HEK293T (cell line): Measurements from ENCODE around the gene THOP1.

Source experiments
- CTCF ChIA-PET: fragments of 350-600 bp; formaldehyde crosslinking; extraction: SDS; loops from one replicate; lab custom pipeline; 2021; ENCODE audit warnings: antibody characterized with exemption, inconsistent platforms; lab: Yijun Ruan, JAX
- POLR2A ChIA-PET: fragments of 350-600 bp; formaldehyde crosslinking; extraction: SDS; loops from one replicate; lab custom pipeline; 2020; ENCODE audit warnings: antibody characterized with exemption, inconsistent platforms; lab: Yijun Ruan, JAX
- DNase-seq: peaks from one replicate; pipeline ENCODE4 v3.0.0; 2012; ENCODE audit warnings: mixed read lengths; ENCODE audit errors: extremely low spot score
- ARNT ChIP-seq: fragments of 450-650 bp; IDR thresholded peaks from 2 replicates; pipeline ENCODE4 v1.6.1; 2017; ENCODE audit warnings: mild to moderate bottlenecking
- BHLHE40 ChIP-seq: fragments of 450-650 bp; IDR thresholded peaks from 2 replicates; pipeline ENCODE4 v1.6.1; 2016; ENCODE audit warnings: mild to moderate bottlenecking, moderate library complexity, borderline replicate concordance
- CTBP1 ChIP-seq: fragments of 450-650 bp; IDR thresholded peaks from 2 replicates; pipeline ENCODE4 v1.6.1; 2016; ENCODE audit warnings: borderline replicate concordance
- ELF4 ChIP-seq: fragments of 450-650 bp; IDR thresholded peaks from 2 replicates; pipeline ENCODE4 v1.6.1; 2017; ENCODE audit warnings: antibody characterized with exemption
- FOXA1 ChIP-seq: fragments of 450-650 bp; IDR thresholded peaks from 2 replicates; pipeline ENCODE4 v1.6.1; 2016; ENCODE audit warnings: mild to moderate bottlenecking
- FOXK2 ChIP-seq: fragments of 450-650 bp; IDR thresholded peaks from 2 replicates; pipeline ENCODE4 v1.6.1; 2016; ENCODE audit warnings: mild to moderate bottlenecking
- FOXM1 ChIP-seq: fragments of 450-650 bp; IDR thresholded peaks from 2 replicates; pipeline ENCODE4 v1.6.1; 2017; ENCODE audit warnings: mild to moderate bottlenecking, borderline replicate concordance
- HDGF ChIP-seq: fragments of 450-650 bp; IDR thresholded peaks from 2 replicates; pipeline ENCODE4 v1.6.1; 2017; ENCODE audit warnings: antibody characterized with exemption, borderline replicate concordance
- L3MBTL2 ChIP-seq: fragments of 450-650 bp; conservative IDR thresholded peaks from 2 replicates; pipeline ENCODE4 v1.6.1; 2016; ENCODE audit warnings: mild to moderate bottlenecking
- LEF1 ChIP-seq: fragments of 450-650 bp; IDR thresholded peaks from 2 replicates; pipeline ENCODE4 v1.6.1; 2017; ENCODE audit warnings: mild to moderate bottlenecking, borderline replicate concordance
- NFRKB ChIP-seq: fragments of 450-650 bp; IDR thresholded peaks from 2 replicates; pipeline ENCODE4 v1.6.1; 2016; ENCODE audit warnings: mild to moderate bottlenecking, moderate library complexity
- SP1 ChIP-seq: fragments of 450-650 bp; IDR thresholded peaks from 2 replicates; pipeline ENCODE4 v1.6.1; 2017
- SUZ12 ChIP-seq: fragments of 450-650 bp; IDR thresholded peaks from 2 replicates; pipeline ENCODE4 v1.6.1; 2016; ENCODE audit warnings: mild to moderate bottlenecking
- TARDBP ChIP-seq: fragments of 450-650 bp; IDR thresholded peaks from 2 replicates; pipeline ENCODE4 v1.6.1; 2016
- ZNF384 ChIP-seq: fragments of 450-650 bp; IDR thresholded peaks from 2 replicates; pipeline ENCODE4 v1.6.1; 2016
- TF ChIP-seq, protein P1 (sequence below): fragments of 450-650 bp; IDR thresholded peaks from 2 replicates; pipeline ENCODE4 v1.6.1; 2016

The THOP1 gene

GRCh38 chr19:2834294-2834871 lies 49.1 kb downstream of the THOP1 start:
- TF ChIP-seq L3MBTL2 (no peak), ELF4 (no peak), FOXM1 (no peak), BHLHE40 (no peak), SP1 (no peak), NFRKB (no peak), LEF1 (no peak), FOXA1 (no peak), SUZ12 (no peak), HDGF (no peak), ARNT (no peak), FOXK2 (no peak), TARDBP (no peak), CTBP1 (no peak)
- TF ChIP-seq, protein P1, sequence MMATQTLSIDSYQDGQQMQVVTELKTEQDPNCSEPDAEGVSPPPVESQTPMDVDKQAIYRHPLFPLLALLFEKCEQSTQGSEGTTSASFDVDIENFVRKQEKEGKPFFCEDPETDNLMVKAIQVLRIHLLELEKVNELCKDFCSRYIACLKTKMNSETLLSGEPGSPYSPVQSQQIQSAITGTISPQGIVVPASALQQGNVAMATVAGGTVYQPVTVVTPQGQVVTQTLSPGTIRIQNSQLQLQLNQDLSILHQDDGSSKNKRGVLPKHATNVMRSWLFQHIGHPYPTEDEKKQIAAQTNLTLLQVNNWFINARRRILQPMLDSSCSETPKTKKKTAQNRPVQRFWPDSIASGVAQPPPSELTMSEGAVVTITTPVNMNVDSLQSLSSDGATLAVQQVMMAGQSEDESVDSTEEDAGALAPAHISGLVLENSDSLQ = no peak
- ChIA-PET CTCF (no interaction called here), POLR2A (no interaction called here)
- DNase-seq = no peak

DNA sequence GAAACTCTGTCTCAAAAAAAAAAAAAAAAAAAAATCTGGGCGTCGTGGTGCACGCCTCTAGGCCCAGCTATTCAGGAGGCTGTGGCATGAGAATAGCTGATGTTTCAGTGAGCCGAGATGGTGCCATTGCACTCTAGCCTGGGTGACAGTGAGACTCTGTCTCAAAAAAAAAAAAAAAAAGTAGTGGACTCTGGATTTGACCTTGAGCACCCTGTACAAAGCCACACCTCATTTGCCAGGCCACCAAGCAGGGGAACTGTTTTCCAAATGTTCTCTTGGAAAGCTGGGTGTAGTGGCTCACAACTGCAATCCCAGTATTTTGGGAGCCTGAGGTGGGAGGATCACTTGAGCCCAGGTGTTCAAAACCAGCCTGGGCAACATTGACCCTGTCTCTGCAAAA lies 52.1 kb downstream of the THOP1 start:
- POLR2A ChIA-PET = no interaction called here
- TF ChIP-seq, protein P1 = no peak
- no peak for TF ChIP-seq FOXM1
- TF ChIP-seq FOXK2 = no peak
- no peak for TF ChIP-seq FOXA1
- TF ChIP-seq TARDBP = no peak
- TF ChIP-seq L3MBTL2 = no peak
- no peak for TF ChIP-seq ELF4
- TF ChIP-seq SUZ12 = no peak
- no peak for TF ChIP-seq CTBP1
- TF ChIP-seq BHLHE40 = no peak
- TF ChIP-seq NFRKB = no peak
- TF ChIP-seq LEF1 = no peak
- no peak for TF ChIP-seq SP1
- no peak for TF ChIP-seq ZNF384
- TF ChIP-seq HDGF = no peak
- CTCF ChIA-PET = no interaction called here
- no peak for DNase-seq

DNA sequence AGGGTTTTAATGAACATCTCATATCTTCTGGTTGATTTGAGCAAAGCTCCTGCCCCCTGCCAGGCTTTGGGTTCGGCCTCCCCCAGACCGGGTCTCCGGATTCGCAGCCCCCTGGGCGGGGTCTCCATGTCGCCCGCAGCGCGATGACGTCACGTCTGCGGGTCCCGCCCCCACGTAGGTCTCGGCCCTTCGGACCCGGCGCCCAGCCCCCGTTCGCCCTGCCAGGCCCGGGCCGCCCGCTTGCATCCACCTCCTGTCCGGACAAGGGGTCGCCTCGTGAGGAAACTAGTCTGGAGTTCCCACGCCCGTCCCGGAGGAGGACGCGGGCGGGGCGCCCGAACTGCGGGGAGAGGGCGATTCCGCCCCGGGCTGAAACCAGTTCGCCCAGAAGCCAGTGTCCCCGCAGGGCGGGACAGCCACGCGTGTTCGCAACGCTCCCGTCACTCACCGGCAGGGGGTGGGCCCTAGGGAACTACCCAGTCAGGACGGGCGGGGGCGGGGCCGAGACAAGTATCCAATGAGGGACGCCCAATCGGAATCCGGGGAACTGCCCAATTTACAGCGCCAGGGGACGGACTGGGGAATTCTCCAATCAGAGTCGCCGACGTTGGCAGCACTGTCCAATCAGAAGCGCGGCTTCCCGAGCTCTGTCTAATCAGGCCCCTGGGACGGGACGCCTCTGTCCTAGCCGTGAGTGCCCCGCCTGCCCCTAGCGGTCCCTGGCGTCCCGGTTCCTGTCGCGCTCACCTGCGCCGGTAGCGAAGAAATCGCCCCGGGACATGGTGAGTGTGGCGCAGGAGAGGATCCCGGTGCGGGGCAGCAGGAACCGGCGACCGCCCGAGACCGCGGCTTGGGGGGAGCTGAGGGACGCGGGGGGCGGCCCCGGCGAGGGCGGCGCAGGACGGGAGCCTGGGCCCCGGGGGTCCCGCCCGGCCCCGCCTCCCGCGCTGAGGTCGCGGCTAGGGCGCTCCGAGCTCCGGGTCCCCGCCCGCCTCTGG lies 55.8 kb downstream of the THOP1 start, which contains the start of gene ZNF555:
Gene ZNF555, plus strand, starts transcription at position 682 of the 998 bp plus-strand sequence. Its CDS starts 98 bp downstream, at position 780.
- POLR2A ChIA-PET = interaction anchor here (1.0 to 2.2 kb wide), 8 partner anchors 12 to 365 kb away, joined by 3 to 12 read pairs (median 6); partner anchors contain the start of genes GADD45B, THOP1 and ZNF57
- DNase-seq = peak; percentile 94
- CTCF ChIA-PET = interaction anchor here (0.5 to 1.0 kb wide), 5 partner anchors 13 to 1427 kb away, joined by 3 to 5 read pairs (median 4); partner anchors contain the start of gene ZNF57
- no peak for TF ChIP-seq SUZ12
- peak; percentile 100 for TF ChIP-seq TARDBP
- peak; percentile 86 for TF ChIP-seq L3MBTL2
- TF ChIP-seq LEF1 = peak; percentile 26
- TF ChIP-seq, protein P1 = peak; percentile 99
- TF ChIP-seq FOXA1 = no peak
- no peak for TF ChIP-seq ZNF384

DNA sequence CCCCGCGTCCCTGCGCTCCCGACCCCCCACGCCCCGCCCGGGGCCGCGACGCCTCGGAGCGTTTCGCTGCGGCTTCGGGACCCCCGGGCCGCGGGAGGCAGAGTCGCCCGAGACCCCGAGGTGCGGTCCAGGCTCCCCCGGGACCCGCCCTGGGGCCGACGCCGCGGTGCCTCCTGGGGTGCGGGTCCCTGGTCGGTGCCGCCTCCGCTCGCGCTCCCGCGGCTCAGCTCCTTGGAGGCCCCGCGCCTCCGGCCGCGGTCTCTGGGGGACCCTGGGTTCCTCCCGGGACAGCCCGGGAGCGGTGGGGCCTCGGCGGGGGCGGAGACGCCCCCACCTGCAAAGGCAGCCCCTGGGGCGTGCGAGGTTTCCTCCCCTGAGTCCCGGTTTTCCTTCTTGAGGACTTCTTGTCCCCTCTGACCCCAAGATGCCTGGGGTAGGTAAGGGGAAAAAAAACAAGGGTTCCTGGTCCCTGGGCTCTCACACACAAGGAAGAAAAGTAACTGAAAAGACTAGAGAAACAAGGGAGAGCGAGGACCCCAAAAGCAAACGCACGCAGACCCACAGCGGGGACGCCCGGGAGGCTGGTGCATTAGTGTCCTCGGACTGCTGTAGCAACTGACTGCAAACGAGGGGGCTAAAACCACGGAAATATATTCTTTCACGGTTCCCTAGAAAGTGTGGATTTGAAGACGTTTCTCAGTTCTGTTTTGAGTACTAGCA lies 56.7 kb downstream of the THOP1 start:
- ChIA-PET CTCF (interaction anchor here (1.0 kb wide), 2 partner anchors 14 to 46 kb away, joined by 4 read pairs; no protein-coding TSS in a partner anchor), POLR2A (interaction anchor here (1.0 to 2.2 kb wide), 6 partner anchors 18 to 366 kb away, joined by 3 to 12 read pairs (median 6); partner anchors contain the start of genes GADD45B, THOP1 and ZNF57)
- TF ChIP-seq SP1 (no peak), ELF4 (no peak), SUZ12 (no peak), NFRKB (no peak), CTBP1 (no peak), HDGF (no peak), FOXK2 (no peak), ZNF384 (no peak), ARNT (no peak), L3MBTL2 (no peak), FOXA1 (no peak), FOXM1 (no peak), LEF1 (no peak), TARDBP (no peak), BHLHE40 (no peak)
- TF ChIP-seq, protein P1 = no peak
- DNase-seq = peak; percentile 9
